Measurements from ENCODE around the gene CARS1.

CARS1 gene

GRCh38 chr11:3057069-3057963, at the start of gene CARS1:
Gene CARS1, minus strand, starts transcription at chr11:3057423. Its CDS starts 56 bp downstream, at chr11:3057367.
- in situ Hi-C loops (cut with MboI; ENCODE audit: low pct_unique_long_range_greater_than_20kb, low sequenced_read_pairs): no loop called here
- peak; percentile 94 for DNase-seq

DNA sequence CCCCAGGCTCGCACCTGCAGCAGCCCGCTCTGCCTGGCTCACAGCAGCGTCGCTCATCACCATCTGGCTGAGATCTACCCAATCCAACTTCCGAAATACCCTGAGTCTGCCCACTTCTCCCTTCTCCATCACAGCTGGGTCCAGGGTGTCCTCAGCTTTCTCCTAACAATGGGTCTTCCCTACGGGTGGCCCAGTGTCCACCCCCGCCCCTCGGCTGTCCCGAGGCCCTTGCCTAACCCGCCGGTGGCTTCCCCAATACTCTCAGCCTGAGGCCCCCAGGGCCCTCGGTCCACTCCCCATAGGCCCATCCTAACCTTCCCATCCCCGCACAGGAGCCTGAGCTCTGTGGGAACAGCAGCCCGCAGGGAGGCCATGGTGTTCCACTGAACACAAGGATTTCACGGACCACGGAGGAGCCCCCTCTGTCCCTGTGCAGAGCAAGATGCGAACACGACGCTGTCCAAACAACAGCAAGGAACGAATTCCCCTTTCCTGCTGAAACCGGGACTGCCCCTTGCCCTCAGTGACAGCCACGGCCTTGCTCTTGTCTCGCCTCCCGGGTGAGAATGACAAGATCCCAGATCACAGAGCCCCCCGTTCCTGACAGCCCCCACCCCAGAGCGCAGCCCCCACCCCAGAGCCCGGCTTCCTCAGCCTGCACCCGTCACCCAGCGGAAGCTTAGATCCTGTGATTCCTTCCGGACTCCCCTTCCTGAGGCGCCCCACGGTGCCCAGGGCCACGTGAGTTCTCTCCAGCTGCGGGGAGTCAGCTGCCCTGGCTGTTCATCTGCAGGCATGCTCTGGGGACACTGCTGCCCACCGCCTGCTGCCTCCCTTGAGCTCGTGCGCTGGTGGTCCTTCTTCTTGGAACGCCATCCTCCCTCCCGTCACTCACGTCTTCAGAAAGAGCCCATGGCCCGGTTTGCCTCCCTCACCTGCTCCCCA, 48.8 kb upstream of the CARS1 start:
- in situ Hi-C loops (cut with MboI; ENCODE audit: low pct_unique_long_range_greater_than_20kb, low sequenced_read_pairs): no loop called here
- no peak for DNase-seq

DNA sequence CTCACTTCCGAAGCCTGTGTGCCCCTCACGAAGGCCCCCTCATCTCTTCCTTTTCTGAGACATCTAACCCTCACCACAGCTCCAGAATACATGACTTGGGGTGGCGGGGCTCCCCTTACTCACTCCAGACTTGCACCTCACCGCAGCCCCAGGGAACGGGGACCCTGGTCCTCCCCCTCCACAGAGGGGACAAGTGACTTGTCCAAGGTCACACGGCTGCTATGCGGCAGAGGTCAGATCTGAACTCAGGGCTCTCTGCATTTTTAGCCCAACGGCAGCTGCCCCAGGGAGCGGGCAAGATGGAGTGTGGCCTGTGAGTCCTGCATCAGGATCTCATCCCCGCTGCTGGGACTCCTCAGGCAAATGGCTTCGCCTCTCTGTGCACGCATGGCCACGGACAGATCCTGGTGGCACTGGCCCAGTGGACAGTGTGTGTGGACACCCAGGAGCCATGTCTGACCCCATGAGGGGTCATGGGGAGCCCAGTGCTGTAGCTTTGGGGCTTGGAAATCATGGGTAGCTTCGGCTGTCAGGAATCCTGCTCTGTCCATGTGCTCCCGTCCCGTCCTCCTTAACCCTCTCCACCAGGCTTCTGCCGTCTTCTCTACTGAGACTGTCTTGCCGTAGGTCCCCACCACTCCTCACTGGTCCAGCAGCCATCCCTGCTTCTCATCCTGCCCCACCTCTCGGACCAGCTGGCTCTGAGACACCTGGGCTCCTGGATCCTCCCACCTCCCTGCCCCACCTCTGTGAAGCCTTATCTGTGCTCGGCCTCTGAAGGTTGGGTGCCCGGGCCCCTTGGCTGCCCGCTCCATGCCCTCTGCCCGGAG, 48.0 kb upstream of the CARS1 start:
- in situ Hi-C loops (cut with MboI; ENCODE audit: low pct_unique_long_range_greater_than_20kb, low sequenced_read_pairs): no loop called here
- no peak for DNase-seq

DNA sequence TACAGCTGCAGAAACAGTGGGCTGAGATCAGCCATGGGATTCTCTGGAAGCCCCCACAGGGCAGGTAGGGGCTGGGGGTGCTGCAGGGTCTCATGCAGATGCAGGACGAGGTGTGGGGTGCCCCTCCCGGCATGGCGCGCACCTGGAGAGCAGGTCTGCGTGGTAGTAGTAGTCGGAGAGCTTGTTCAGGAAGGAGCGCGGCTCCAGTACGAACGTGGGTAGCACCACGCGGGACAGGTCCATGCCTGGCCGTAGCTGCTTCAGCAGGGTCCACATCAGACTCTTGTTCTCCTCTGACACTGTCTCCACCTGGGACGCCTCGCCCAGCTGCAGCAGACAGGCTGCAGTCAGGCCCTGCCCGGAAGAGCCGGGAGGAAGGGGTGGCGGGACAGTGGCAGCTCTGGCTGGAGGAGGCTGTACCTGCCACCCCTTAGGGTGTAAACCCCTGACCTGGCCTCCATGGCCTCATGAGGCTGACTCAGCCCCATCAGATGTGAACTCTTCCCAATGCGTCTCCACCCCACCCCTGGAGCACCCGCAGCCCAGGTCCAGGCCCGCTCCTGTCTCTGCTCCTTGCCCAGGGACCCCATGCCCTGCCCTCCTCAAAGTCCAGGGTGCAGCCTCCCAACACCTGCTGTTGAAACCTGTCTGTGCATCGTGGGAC, 47.0 kb upstream of the CARS1 start:
- in situ Hi-C loops (cut with MboI; ENCODE audit: low pct_unique_long_range_greater_than_20kb, low sequenced_read_pairs): no loop called here
- DNase-seq: no peak

DNA sequence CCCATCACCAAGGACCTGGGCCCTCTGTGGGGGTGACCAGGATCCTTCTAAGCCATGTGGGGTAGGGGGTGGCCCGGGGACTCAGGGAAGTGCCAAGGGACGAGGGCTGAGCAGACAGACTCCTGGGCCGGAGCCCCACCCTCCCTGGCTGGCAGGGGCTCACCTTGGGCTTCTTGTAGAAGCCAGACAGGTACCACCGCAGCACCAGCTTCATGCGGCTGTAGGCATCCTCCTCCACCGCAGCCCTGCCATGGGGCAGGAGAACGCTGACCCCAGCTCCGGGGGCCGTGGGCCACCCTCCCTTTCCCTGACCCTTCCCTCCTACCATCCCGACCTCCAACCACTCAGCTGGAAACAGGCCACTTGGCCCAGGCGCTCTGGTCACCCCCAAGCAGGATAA, 45.9 kb upstream of the CARS1 start:
- no peak for DNase-seq
- in situ Hi-C loops (cut with MboI; ENCODE audit: low pct_unique_long_range_greater_than_20kb, low sequenced_read_pairs): no loop called here

DNA sequence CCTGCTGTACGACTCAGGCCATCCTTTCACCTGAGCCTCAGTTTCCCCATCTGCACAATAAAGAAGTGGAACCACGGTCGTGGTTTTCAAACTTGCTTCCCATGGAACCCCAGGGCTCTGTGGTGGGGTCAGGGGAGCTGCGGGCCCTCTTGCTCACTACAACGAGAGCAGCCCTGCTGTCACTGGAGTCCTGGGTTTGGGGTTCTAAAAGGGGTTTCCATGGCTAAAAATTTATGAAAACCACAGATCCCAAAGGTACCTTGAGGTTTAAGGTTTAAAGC, 45.4 kb upstream of the CARS1 start:
- DNase-seq: no peak
- in situ Hi-C loops (cut with MboI; ENCODE audit: low pct_unique_long_range_greater_than_20kb, low sequenced_read_pairs): no loop called here

DNA sequence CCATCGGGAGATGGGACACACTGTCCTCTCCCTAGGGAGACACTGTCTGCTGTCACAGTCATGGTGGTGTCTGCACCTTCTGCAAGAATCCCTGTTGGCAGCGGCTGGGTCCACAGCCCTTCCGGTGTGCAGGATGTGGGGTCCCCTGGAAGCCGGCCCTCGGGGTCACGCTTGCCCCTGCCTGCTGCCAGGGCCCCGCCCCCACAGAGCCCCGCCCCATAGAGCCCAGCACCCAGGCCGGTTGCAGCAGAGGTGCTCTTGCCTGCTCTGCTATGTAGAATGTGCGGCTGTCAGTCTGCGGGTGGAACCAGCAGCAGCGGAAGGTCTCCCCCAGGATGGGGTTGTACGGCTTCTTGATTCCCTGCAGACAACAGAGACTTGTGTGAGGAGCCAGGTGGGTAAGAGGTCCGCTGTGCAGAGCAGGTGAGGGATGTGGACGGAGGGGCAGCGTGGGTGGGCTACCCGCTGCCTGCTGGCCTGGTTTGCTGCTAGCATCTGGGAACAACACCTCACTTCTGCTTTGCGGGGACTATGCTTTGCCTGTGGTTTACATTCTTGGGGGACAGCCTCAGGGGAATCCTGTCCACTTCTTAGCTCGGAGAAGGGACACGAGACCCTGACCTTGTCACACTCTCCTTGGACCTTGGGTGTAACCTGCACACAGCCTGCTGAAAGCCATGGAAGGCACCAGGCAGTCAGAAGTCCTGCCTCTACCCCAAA, 44.9 kb upstream of the CARS1 start:
- DNase-seq: no peak
- in situ Hi-C loops (cut with MboI; ENCODE audit: low pct_unique_long_range_greater_than_20kb, low sequenced_read_pairs): no loop called here

- in situ Hi-C loops (cut with MboI; ENCODE audit: low pct_unique_long_range_greater_than_20kb, low sequenced_read_pairs): no loop called here
- no peak for DNase-seq
Observed at GRCh38 chr11:3099178-3099577, 42.0 kb upstream of the CARS1 start.

GRCh38 chr11:3096909-3097530, 39.8 kb upstream of the CARS1 start:
- in situ Hi-C loops (cut with MboI; ENCODE audit: low pct_unique_long_range_greater_than_20kb, low sequenced_read_pairs): no loop called here

GRCh38 chr11:3095712-3096361, 38.6 kb upstream of the CARS1 start:
- in situ Hi-C loops (cut with MboI; ENCODE audit: low pct_unique_long_range_greater_than_20kb, low sequenced_read_pairs): no loop called here
- DNase-seq: no peak

More at GRCh38 chr11:3096909-3097530, 39.8 kb upstream of the CARS1 start:
- DNase-seq: no peak

DNA sequence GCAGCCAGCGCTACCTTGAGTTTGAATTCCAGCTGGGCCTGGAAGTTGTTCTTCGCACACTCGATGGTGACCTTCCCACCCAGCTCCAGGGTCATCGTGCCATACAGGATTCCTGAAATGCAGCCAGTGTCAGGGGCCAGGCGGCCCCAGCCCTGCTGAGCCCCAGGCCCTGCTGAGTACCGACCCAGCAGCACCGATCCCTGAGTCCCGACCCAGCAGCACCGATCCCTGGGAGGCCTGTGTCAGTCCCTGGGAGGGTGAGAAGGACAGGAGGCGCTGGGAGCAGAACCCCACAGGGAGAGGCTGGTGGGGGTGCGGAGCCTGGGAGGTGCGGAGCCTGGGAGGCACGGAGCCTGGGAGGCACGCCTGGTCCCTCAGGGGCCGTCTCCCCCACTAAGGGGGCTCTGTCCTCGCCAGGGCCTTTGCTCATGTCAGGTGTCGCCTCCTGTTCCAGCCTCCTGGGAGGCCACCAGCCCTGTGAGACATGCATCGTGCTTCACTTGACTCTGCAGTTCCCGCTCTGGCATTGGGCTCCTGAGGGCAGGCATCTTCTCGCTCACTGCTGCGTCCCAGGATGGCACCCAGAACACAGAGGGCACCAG, 37.1 kb upstream of the CARS1 start:
- in situ Hi-C loops (cut with MboI; ENCODE audit: low pct_unique_long_range_greater_than_20kb, low sequenced_read_pairs): no loop called here

DNA sequence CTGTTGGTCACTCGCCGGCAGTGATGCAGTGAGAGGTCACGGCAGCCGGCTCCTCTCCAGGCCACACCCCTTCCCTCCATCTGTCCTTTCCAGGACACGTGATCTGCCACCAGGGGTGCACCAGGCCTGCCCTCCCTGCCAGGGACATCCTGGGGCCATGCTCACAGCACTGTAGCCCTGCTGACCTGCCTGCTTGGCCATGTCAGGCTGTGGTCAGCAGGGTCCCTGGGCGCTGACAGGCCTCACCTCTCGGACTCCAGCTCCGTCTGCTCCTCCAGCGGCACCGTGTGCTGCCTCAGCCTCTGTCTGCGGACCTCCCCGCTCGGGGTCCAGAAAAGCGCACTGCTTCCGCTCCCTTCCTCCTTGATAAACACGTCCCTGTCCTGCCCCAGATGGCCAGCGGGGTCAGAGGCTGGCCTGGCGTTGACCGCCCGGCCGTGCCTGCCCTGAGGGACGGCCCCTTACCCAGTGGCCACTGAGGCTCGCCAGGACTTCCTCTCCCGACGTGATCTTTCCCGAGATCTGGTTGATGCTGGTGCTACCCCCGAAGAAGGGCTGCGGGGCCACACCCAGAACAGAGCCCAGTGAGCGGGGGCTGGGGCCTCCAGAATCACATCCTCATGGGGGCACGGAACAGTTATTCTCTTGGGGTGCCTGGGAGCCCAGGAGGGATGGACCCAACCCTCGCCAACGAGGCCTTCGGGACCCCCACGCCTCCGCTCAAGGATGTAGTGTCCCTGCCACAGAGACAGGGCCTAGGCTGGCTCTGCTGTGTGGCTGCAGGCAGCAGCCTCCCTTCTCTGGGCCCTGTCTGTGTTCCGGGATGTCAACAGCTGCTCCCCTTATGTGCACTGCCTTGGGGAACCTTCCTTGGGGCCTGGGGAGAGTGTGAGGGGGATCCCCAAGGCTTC, 36.3 kb upstream of the CARS1 start:
- in situ Hi-C loops (cut with MboI; ENCODE audit: low pct_unique_long_range_greater_than_20kb, low sequenced_read_pairs): no loop called here
- no peak for DNase-seq

More for the DNA sequence above, 37.1 kb upstream of the CARS1 start:
- DNase-seq: no peak

DNA sequence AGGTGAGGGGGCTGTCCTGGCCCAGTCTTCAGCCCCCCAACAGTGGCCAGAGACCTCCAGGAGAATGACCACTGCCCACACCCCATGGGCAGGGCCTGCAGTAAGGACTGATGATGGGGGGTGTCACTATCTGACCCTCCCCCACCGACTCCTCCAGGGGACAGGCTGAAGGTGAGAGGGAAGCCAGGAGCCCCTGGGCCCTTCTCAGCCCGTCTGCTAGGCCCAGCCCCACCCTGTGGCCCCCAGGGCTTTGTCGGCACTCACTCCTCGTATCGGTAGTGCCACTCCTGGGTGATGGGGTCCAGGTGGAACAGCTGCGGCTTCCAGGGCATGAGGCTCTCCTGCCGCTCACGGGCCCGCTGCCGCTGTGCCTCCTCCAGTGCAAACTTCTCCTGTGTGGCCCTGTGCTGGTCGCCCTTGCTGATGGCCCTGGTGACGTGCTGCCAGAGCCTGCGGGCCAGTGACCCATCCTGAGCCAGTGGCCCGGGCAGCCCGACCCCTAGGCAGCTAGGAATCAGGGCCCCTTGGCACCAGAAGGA, 35.4 kb upstream of the CARS1 start:
- in situ Hi-C loops (cut with MboI; ENCODE audit: low pct_unique_long_range_greater_than_20kb, low sequenced_read_pairs): no loop called here
- no peak for DNase-seq

DNA sequence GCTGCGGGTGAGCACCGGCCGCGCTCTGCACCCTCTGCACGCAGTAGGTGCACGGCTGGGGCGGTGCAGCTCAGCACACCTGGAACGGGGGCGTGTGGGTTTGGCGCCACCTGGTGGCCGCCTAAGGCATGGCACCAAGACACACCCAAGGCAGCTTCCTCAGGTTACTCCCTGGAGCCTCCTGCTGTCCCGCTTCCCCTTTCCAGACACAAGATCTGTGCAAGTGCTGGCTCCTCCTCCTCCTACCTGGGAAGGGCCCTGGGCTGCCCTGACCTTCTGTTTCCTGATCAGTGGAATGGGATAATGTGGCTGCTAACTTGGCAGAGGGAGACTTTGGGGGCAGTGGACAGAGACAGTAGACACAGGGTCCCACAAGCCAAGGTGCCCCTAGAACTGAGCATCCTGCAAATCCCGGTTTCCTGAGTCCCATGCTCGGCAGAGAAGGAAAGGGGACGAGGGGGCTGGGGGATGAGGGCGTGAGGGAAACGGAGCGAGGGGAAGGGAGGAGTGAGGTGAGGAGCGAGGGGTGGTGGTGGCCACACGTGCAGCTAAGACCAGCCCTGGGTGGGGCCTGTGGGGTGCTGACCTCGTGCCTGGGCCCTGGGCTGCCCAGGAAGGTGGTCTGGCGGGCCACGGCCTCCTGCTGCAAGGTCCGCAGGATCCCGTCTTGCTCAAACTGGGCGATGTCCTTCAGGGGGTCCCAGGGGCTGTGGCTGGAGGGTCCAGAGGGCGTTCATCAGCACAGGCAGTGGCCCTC, 34.8 kb upstream of the CARS1 start:
- DNase-seq: peak; percentile 82

More for the DNA sequence above, 34.8 kb upstream of the CARS1 start:
- in situ Hi-C loops (cut with MboI; ENCODE audit: low pct_unique_long_range_greater_than_20kb, low sequenced_read_pairs): no loop called here
